ENCODE measurements around the gene CDK5.
"Not testable (repeated sequence)": the region's sequence is repeated elsewhere in the genome, so short reads cannot be mapped to it uniquely, and the experiment has no call there.

Gene CDK5

GRCh38 chr7:151056283-151056665 lies 1.4 kb downstream of the CDK5 start:
- DNase-seq, result no peak

GRCh38 chr7:151053751-151054150 lies 3.9 kb downstream of the CDK5 start:
- no peak for DNase-seq

- no peak for DNase-seq
Measured at GRCh38 chr7:151053096-151053495, 4.6 kb downstream of the CDK5 start.

GRCh38 chr7:151051108-151051507 lies 6.6 kb downstream of the CDK5 start:
- DNase-seq, result peak; percentile 72

- no peak for DNase-seq
Measured at GRCh38 chr7:151048911-151049463, 8.7 kb downstream of the CDK5 start.

GRCh38 chr7:151047976-151048815 lies 9.5 kb downstream of the CDK5 start, which contains the start of gene ASIC3:
Gene ASIC3, plus strand, starts transcription at chr7:151048531. Its CDS starts 355 bp downstream, at chr7:151048886.
- DNase-seq, result no peak

- no peak for DNase-seq
Measured at GRCh38 chr7:151046603-151047573, 10.8 kb downstream of the CDK5 start.

- no peak for DNase-seq
Measured at GRCh38 chr7:151045967-151046366, 11.7 kb downstream of the CDK5 start.

GRCh38 chr7:151045262-151045661 lies 12.4 kb downstream of the CDK5 start:
- no peak for DNase-seq

GRCh38 chr7:151043959-151044358 lies 13.7 kb downstream of the CDK5 start:
- DNase-seq, result no peak

- DNase-seq, result not testable (repeated sequence)
Measured at GRCh38 chr7:151043449-151043848, 14.2 kb downstream of the CDK5 start.

GRCh38 chr7:151040616-151041375 lies 16.9 kb downstream of the CDK5 start:
- no peak for DNase-seq

GRCh38 chr7:151039850-151040548 lies 17.7 kb downstream of the CDK5 start:
- no peak for DNase-seq

GRCh38 chr7:151038951-151039849 lies 18.5 kb downstream of the CDK5 start:
- DNase-seq, result peak; percentile 89

GRCh38 chr7:151035902-151036301 lies 21.8 kb downstream of the CDK5 start:
- no peak for DNase-seq

- DNase-seq, result no peak
Measured at GRCh38 chr7:151035026-151035717, 22.5 kb downstream of the CDK5 start.

GRCh38 chr7:151034312-151035025 lies 23.2 kb downstream of the CDK5 start:
- DNase-seq, result no peak

GRCh38 chr7:151033864-151034249 lies 23.8 kb downstream of the CDK5 start:
- no peak for DNase-seq

Measured in activated CD8-positive, alpha-beta memory T cell treated with anti-CD3 and anti-CD28 coated beads, Interleukin-2, amount 50 U/mL, for 48 hours (primary cell).